Muscle of back (tissue), 13 donors: Measurements from ENCODE around the gene C19orf85. TPM values are rescaled to one million over a fixed set of nuclear protein-coding genes. Genes with fewer than 3 reads are reported as not detected.
"Not testable (repeated sequence)": the region's sequence is repeated elsewhere in the genome, so short reads cannot be mapped to it uniquely, and the experiment has no call there.

Source experiments
- DNase-seq, 3 donors: peaks; one replicate each; pipeline versions ENCODE4 v3.0.0 to v3.0.0-alpha.2; 2013
- long read RNA-seq, 9 donors: transcript quantifications; one replicate each; lab custom pipeline, GENCODE V29; 2026
- polyA plus RNA-seq, 10 donors: library from polyadenylated mRNA; unstranded; fragments of 120-200 nt; gene quantifications; one replicate each; pipeline ENCODE4 v1.2.1, GENCODE V29; 2013; ENCODE audit not compliant: insufficient read length in 10 of 10

The C19orf85 gene
- polyA plus RNA-seq: not detected
- long read RNA-seq, donor 1: 0 reads
- long read RNA-seq, donor 2: 0 reads
- long read RNA-seq, donor 3: 0 reads
- long read RNA-seq, donor 4: 0 reads
- long read RNA-seq, donor 5: 0 reads
- long read RNA-seq, donor 6: 0 reads
- long read RNA-seq, donor 7: 0 reads
- long read RNA-seq, donor 8: 0 reads
- long read RNA-seq, donor 9: 0 reads

GRCh38 chr19:55464662-55465054 lies at the start of gene C19orf85:
TSS of gene C19orf85 (minus strand) at chr19:55464751. CDS start at chr19:55464554, 197 bp downstream.
- DNase-seq: no peak

- no peak for DNase-seq
Measured at GRCh38 chr19:55508120-55508519, 43.6 kb upstream of the C19orf85 start.

- no peak for DNase-seq
Measured at GRCh38 chr19:55504981-55505380, 40.4 kb upstream of the C19orf85 start.

- DNase-seq: no peak
Measured at GRCh38 chr19:55504252-55504603, 39.7 kb upstream of the C19orf85 start.

- DNase-seq: peak; percentile 90 to 98 (median 95)
Measured at GRCh38 chr19:55503502-55504251, 39.1 kb upstream of the C19orf85 start.

GRCh38 chr19:55503157-55503501 lies 38.6 kb upstream of the C19orf85 start:
- DNase-seq: peak in 1 of 3 donors; percentile 14

GRCh38 chr19:55502197-55502952 lies 37.8 kb upstream of the C19orf85 start:
- DNase-seq: no peak

- no peak for DNase-seq
Measured at GRCh38 chr19:55500368-55500952, 35.9 kb upstream of the C19orf85 start.

GRCh38 chr19:55498246-55498840 lies 33.8 kb upstream of the C19orf85 start:
- no peak for DNase-seq

GRCh38 chr19:55497763-55498162 lies 33.2 kb upstream of the C19orf85 start:
- no peak for DNase-seq

GRCh38 chr19:55496820-55497219 lies 32.3 kb upstream of the C19orf85 start:
- DNase-seq: not testable (repeated sequence)

- DNase-seq: no peak
Measured at GRCh38 chr19:55495646-55496349, 31.2 kb upstream of the C19orf85 start.

- DNase-seq: peak in 1 of 3 donors; percentile 81
Measured at GRCh38 chr19:55494172-55494761, 29.7 kb upstream of the C19orf85 start.

- DNase-seq: no peak
Measured at GRCh38 chr19:55493645-55494171, 29.2 kb upstream of the C19orf85 start.

- DNase-seq: peak in 2 of 3 donors; percentile 85 to 88
Measured at GRCh38 chr19:55493052-55493644, 28.6 kb upstream of the C19orf85 start.

- DNase-seq: no peak
Measured at GRCh38 chr19:55492362-55492944, 27.9 kb upstream of the C19orf85 start.

GRCh38 chr19:55491546-55492360 lies 27.2 kb upstream of the C19orf85 start:
- DNase-seq: peak in 1 of 3 donors; percentile 47

- peak in 1 of 3 donors; percentile 63 for DNase-seq
Measured at GRCh38 chr19:55490478-55491432, 26.2 kb upstream of the C19orf85 start.
